IPS-NIHi11 (cell line): ENCODE data around the gene FHIT.
"Not testable (repeated sequence)": the region's sequence is repeated elsewhere in the genome, so short reads cannot be mapped to it uniquely, and the experiment has no call there.

ENCODE experiments used
- DNase-seq: peaks from one replicate; pipeline ENCODE4 v3.0.0; 2012; ENCODE audit warnings: mixed read lengths, low spot score

Gene FHIT

DNA sequence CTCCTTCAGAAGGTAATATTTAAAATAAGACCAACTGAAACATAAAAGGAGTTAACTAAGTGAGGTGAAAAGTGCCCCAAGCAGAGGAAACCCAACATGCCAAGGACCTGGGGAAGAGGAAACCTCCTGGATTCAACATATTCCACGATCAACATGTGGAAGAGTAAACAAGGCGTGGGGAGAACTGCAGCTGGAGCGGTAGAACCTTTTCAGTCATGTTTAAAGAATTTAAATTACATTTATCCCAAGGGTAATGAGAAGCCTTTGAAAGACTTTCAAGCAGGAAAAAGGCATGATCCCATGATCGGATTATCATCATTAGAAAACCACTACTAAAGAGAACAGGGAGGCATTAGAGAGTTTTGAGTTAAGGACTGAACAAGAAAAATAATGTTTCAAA is 330.7 kb downstream of the FHIT start:
- DNase-seq = no peak

GRCh38 chr3:60919296-60919695 is 332.0 kb downstream of the FHIT start:
- no peak for DNase-seq

DNA sequence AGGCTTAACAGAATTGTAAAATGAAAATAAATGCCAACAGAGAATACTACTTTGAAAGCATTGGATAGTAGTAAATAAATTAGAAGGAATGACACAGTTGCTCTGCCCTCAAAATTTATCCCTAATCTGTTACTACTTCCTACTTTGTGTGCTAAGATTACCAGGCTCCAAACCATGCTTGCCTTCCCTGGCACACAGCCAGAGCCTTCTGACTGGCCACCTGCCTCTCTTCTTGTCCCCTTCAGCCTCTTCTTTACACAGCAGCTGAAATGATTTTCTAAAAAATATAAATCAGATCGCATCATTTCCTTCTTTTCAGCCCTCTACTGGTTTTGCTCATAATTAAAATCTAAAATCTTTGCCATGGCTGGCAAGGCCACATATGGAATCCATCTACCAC is 334.1 kb downstream of the FHIT start:
- no peak for DNase-seq

DNA sequence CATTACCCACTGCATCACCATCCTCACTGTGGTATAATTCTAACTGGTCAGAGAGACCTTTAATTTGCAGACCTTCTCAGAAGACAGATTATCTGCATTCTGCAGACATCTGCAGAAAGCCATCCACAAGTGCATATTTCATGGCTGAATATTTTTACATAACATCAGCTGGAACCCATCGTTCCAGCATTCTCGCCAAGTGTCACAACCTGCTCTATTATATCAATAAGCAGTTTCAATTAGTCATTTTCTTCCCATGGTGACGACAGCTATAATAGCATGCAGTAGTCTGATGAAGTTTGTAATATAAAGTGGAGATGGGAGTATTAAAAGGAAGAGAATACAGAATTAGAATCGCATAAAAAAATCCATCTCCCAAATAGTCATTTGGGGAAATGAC is 334.7 kb downstream of the FHIT start:
- no peak for DNase-seq

DNA sequence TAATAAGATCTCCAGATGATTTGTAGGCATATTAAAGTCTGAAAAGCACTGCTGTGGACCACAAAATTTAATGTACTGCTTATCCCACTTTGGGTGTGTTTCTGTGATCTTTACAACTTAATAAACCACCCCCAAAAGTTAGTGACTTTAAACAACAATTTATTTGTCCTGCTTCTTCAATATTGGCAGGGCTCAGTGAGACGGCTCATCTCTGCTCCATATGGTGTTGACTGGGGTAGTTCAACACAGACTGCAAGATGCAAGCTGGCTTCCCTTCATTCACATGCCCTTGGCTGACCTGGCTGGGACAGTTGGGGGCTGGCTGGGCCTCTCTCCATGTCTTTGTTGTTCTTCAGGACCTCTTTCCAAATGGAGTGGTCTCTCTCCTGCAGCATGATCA is 337.8 kb downstream of the FHIT start:
- DNase-seq = no peak

GRCh38 chr3:60912876-60913275 is 338.4 kb downstream of the FHIT start:
- DNase-seq = no peak

- DNase-seq = no peak
Observed at GRCh38 chr3:60912142-60912541, 339.1 kb downstream of the FHIT start.

GRCh38 chr3:60909526-60909925 is 341.7 kb downstream of the FHIT start:
- no peak for DNase-seq

DNA sequence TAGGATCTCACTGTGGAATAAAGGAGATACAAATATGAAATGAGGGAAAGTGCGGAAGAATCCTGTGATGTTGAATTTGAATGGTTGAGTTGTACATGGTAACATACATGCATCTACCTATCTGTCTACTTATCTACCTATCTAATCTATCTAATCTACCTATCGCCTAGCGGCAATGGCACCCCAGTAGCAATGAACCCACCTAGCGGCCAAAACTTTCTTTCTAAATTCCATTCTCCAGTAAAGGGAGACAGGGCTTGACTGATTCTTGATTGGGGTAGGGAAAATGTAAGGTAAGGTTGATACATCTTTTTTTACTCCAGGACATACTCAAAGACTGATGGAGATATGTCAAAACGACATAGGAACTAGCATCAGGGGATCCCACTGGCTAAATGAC is 345.0 kb downstream of the FHIT start:
- no peak for DNase-seq

- no peak for DNase-seq
Observed at GRCh38 chr3:60898321-60898720, 352.9 kb downstream of the FHIT start.

- no peak for DNase-seq
Observed at GRCh38 chr3:60893946-60894345, 357.3 kb downstream of the FHIT start.

- peak; percentile 23 for DNase-seq
Observed at GRCh38 chr3:60890226-60890625, 361.0 kb downstream of the FHIT start.

DNA sequence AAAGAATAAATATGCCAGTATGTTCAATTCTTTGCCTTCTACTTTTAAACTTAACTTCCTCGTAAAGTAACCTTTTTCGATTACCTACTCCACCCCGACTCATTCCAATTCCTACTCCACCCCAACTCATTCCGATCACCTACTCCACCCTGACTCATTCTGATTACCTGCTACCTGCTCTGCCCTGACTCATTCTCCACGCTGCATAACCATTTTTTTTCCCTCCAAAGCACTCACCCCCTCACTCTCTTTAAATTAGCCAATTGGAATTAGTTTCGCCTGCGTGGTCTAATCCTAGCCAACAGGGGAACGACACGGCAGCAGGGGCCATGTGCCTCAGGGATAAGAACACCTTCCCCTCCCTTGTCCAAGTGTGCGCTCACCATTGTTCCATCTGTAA is 362.3 kb downstream of the FHIT start:
- DNase-seq = not testable (repeated sequence)

DNA sequence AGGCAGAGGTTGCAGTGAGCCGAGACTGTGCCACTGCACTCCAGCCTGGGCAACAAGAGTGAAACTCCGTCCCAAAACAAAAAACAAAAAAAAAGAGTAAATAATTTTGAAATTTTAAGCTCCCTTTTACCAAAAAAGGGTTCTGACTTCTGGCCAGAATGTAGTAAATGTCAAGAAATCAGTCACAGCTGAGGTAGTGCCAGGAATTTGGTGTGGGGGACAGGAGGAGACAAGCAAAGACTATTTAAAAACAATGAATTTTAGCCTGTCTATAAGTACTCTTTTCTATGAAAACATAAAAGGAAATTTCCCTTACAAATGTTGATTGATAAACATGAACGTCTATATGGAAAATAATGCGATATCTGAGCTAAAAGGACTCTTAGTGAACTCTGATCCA is 363.7 kb downstream of the FHIT start:
- no peak for DNase-seq

- peak; percentile 34 for DNase-seq
Observed at GRCh38 chr3:60886518-60886917, 364.7 kb downstream of the FHIT start.

- DNase-seq = no peak
Observed at GRCh38 chr3:60884005-60884404, 367.2 kb downstream of the FHIT start.

GRCh38 chr3:60877188-60877587 is 374.1 kb downstream of the FHIT start:
- no peak for DNase-seq

GRCh38 chr3:60870396-60870795 is 380.9 kb downstream of the FHIT start:
- no peak for DNase-seq

- DNase-seq = no peak
Observed at GRCh38 chr3:60867200-60867599, 384.1 kb downstream of the FHIT start.

GRCh38 chr3:60856257-60857046 is 394.8 kb downstream of the FHIT start:
- DNase-seq = no peak

- no peak for DNase-seq
Observed at GRCh38 chr3:60855250-60855649, 396.0 kb downstream of the FHIT start.

- no peak for DNase-seq
Observed at GRCh38 chr3:60854791-60855190, 396.5 kb downstream of the FHIT start.

DNA sequence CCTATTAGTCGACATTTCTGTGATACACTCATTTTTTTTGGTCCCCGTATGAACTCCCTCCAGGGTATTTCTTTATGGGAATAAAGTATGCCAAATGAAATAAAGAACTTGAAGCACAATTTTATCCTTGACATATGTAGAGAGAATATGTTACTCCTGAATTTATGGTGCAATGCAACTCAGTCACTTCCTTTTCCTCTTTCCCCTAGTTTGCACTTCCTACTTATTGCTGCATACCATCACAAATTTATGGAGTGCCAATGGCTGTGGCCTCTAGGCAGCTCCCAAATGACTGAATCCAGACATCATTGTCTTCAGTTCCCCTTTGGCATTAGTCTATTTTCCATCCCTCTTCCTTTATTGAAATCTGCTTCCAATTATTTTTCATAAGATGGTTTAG is 403.5 kb downstream of the FHIT start:
- no peak for DNase-seq

DNA sequence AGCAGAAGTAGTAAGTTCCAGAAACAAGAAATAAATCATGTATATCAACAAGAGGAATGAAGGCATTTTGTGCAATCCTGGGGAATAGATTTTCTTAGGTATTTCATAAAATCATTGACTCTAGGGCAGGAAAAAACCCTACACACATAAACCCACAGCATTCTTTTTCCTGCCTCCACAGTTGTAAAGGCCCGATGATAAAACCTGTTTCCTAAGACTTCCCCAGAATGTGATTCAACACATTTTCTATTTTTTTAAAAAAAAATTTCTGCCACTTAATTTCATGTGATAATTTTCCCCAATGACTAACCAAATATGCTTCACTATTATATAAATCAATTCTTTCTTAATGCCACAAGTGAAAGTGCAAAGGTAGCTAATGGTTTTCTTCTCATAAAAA is 407.0 kb downstream of the FHIT start:
- DNase-seq = no peak
